GM10248 (cell line): Measurements from ENCODE around the gene OR7A5.
A peak's percentile ranks its signal among the peaks of the same experiment; 100 is the strongest.

Experiments used
- CTCF ChIA-PET: fragments of 300-600 bp; sonication (Branson Sonifier 250); formaldehyde crosslinking; extraction: SDS; loops from one replicate; lab custom pipeline; 2021; ENCODE audit warnings: antibody characterized with exemption; lab: Yijun Ruan, JAX
- POLR2A ChIA-PET: fragments of 350-650 bp; sonication (Branson Sonifier 250); formaldehyde crosslinking; extraction: SDS; loops from one replicate; lab custom pipeline; 2020; ENCODE audit warnings: antibody characterized with exemption; lab: Yijun Ruan, JAX
- DNase-seq: peaks from one replicate; pipeline ENCODE4 v3.0.0; 2012; ENCODE audit errors: extremely low spot score
- CTCF ChIP-seq: IDR thresholded peaks from 2 replicates; pipeline ENCODE4 v1.5.1; 2012; ENCODE audit warnings: mild to moderate bottlenecking, low read depth; ENCODE audit errors: extremely low read depth, missing control alignments, control extremely low read depth

The OR7A5 gene

GRCh38 chr19:14835011-14835410 is at the start of gene OR7A5, which contains the start of gene OR7C1:
Gene OR7A5 (minus strand): TSS chr19:14835185. CDS start chr19:14828241, 6,944 bp downstream.
Gene OR7C1 (minus strand): TSS chr19:14835185. CDS start chr19:14800136, 35,049 bp downstream.
- POLR2A ChIA-PET, result no interaction called here
- DNase-seq, result no peak
- TF ChIP-seq CTCF, result no peak
- CTCF ChIA-PET, result no interaction called here

- ChIA-PET CTCF (no interaction called here), POLR2A (no interaction called here)
- peak; percentile 33 for DNase-seq
- TF ChIP-seq CTCF, result peak; percentile 46
Measured at GRCh38 chr19:14871619-14872230, 36.7 kb upstream of the OR7A5 start.

- ChIA-PET POLR2A (no interaction called here), CTCF (no interaction called here)
- TF ChIP-seq CTCF, result no peak
- DNase-seq, result no peak
Measured at GRCh38 chr19:14868497-14868896, 33.5 kb upstream of the OR7A5 start.

- POLR2A ChIA-PET, result no interaction called here
- TF ChIP-seq CTCF, result no peak
- CTCF ChIA-PET, result interaction anchor here (1.6 kb wide), 1 partner anchor 10 kb away, joined by 3 read pairs; no protein-coding TSS in a partner anchor
- DNase-seq, result no peak
Measured at GRCh38 chr19:14848822-14849221, 13.8 kb upstream of the OR7A5 start, which contains the start of gene OR7A10. Gene OR7A10 (minus strand): TSS chr19:14848922. CDS start chr19:14841877, 7,045 bp downstream.

GRCh38 chr19:14843578-14843977 is 8.6 kb upstream of the OR7A5 start:
- ChIA-PET CTCF (no interaction called here), POLR2A (no interaction called here)
- no peak for TF ChIP-seq CTCF
- no peak for DNase-seq

GRCh38 chr19:14843169-14843568 is 8.2 kb upstream of the OR7A5 start:
- ChIA-PET POLR2A (no interaction called here), CTCF (no interaction called here)
- no peak for TF ChIP-seq CTCF
- no peak for DNase-seq
